Thyroid gland (tissue), 4 donors: Measurements from ENCODE around the gene GPR6. TPM values are rescaled to one million over a fixed set of nuclear protein-coding genes. Genes with fewer than 3 reads are reported as not detected.

ENCODE experiments used
- DNase-seq, 2 donors: peaks; one replicate each; pipeline ENCODE4 v3.0.0-alpha.2; 2019
- H3K27ac ChIP-seq, 3 donors: fragments of 200-600 bp; sonication (generic); 1 replicate in 2 of 3; 2 replicates in 1 of 3; pipeline ENCODE4 v1.5.1; 2016 to 2019; ENCODE audit warnings: mild to moderate bottlenecking in 1 of 3, moderate library complexity in 1 of 3
- H3K27me3 ChIP-seq: fragments of 200-600 bp; sonication (generic); one replicate; pipeline ENCODE4 v1.5.1; 2019
- H3K36me3 ChIP-seq, 2 donors: fragments of 200-600 bp; sonication (generic); one replicate each; pipeline ENCODE4 v1.5.1; 2016 to 2019
- H3K4me1 ChIP-seq, 2 donors: fragments of 200-600 bp; sonication (generic); one replicate each; pipeline ENCODE4 v1.5.1; 2017 to 2019
- H3K4me3 ChIP-seq, 3 donors: fragments of 200-600 bp; sonication (generic); replicated peaks in 1 of 3; 1 replicate in 2 of 3; 2 replicates in 1 of 3; pipeline ENCODE4 v1.5.1; 2016; ENCODE audit warnings: mild to moderate bottlenecking in 1 of 3
- H3K9me3 ChIP-seq: fragments of 200-600 bp; sonication (generic); one replicate; pipeline ENCODE4 v1.5.1; 2017
- CTCF ChIP-seq, 6 experiments: fragments of 200-600 bp in 3 of 6; fragments of 450-650 bp in 3 of 6; sonication (generic) in 3 of 6; IDR thresholded peaks; one replicate each; pipeline ENCODE4 v1.5.1; 2016 to 2019; ENCODE audit warnings: antibody characterized with exemption in 6 of 6, mild to moderate bottlenecking in 2 of 6, inconsistent platforms in 1 of 6, moderate library complexity in 1 of 6
- POLR2A ChIP-seq, 2 donors: fragments of 450-650 bp; IDR thresholded peaks; one replicate each; pipeline ENCODE4 v1.6.1; 2017; ENCODE audit warnings: antibody characterized with exemption in 2 of 2, mild to moderate bottlenecking in 2 of 2, moderate library complexity in 1 of 2
- WGBS, 2 donors: methylation state at CpG; one replicate each; pipeline ENCODE4 v1.1.5; 2017; 5-methylcytosine and 5-hydroxymethylcytosine counted together
- intact Hi-C: fragments of 100-400 bp; cut with DNase I; formaldehyde crosslinking; loops from one replicate; pipeline ENCODE4 v1.15.1; 2023
- total RNA-seq, 4 donors: library from RNA; depleted of rRNA; stranded (reverse); fragments of >200 nt; gene quantifications; one replicate each; pipeline ENCODE4 v1.2.3, GENCODE V29; 2016

Gene GPR6
- total RNA-seq, 4 donors from 2014 or later = not detected

- TF ChIP-seq POLR2A (IDR thresholded peaks at IDR 0.05) (no peak), CTCF (IDR thresholded peaks at IDR 0.05) (no peak)
- 30 to 40% methylated on average over 3 of the region's 3 CpGs for WGBS, 2 donors
Observed at GRCh38 chr6:109998159-109998785, 20.2 kb downstream of the GPR6 start.

GRCh38 chr6:109999740-110000139 is 21.6 kb downstream of the GPR6 start:
- TF ChIP-seq CTCF (IDR thresholded peaks at IDR 0.05) (no peak), POLR2A (IDR thresholded peaks at IDR 0.05) (no peak)
- no peak for DNase-seq
- intact Hi-C loops = no loop called here
- H3K27me3 ChIP-seq = no peaks in the 10 kb centered on the region
- no peak overlapping the region for H3K4me3 ChIP-seq
- no peaks in the 10 kb centered on the region for H3K4me1 ChIP-seq
- no peaks in the 10 kb centered on the region for H3K9me3 ChIP-seq
- H3K36me3 ChIP-seq = no peaks in the 10 kb centered on the region
- 85 to 87% methylated on average over 3 of the region's 3 CpGs for WGBS, 2 donors
- H3K27ac ChIP-seq = no peak overlapping the region

More at GRCh38 chr6:109998159-109998785, 20.2 kb downstream of the GPR6 start:
- no peak overlapping the region for H3K4me3 ChIP-seq
- H3K27ac ChIP-seq = no peak overlapping the region
- H3K36me3 ChIP-seq = no peaks in the 10 kb centered on the region
- intact Hi-C loops = no loop called here
- H3K9me3 ChIP-seq = no peaks in the 10 kb centered on the region
- H3K27me3 ChIP-seq = no peaks in the 10 kb centered on the region
- H3K4me1 ChIP-seq = no peaks in the 10 kb centered on the region
- no peak for DNase-seq

- Histone ChIP-seq H3K9me3 (no peaks in the 10 kb centered on the region), H3K4me1 (no peaks in the 10 kb centered on the region), H3K27ac (no peak overlapping the region), H3K4me3 (no peak overlapping the region), H3K27me3 (no peaks in the 10 kb centered on the region), H3K36me3 (no peaks in the 10 kb centered on the region)
- 70 to 77% methylated on average over 5 of the region's 5 CpGs for WGBS, 2 donors
- no peak for DNase-seq
- intact Hi-C loops = no loop called here
- TF ChIP-seq POLR2A (IDR thresholded peaks at IDR 0.05) (no peak), CTCF (IDR thresholded peaks at IDR 0.05) (no peak)
Observed at GRCh38 chr6:110002676-110003075, 24.6 kb downstream of the GPR6 start.

- no peaks in the 10 kb centered on the region for H3K27me3 ChIP-seq
- no peaks in the 10 kb centered on the region for H3K4me1 ChIP-seq
- no peak overlapping the region for H3K27ac ChIP-seq
- no peaks in the 10 kb centered on the region for H3K36me3 ChIP-seq
- intact Hi-C loops = no loop called here
- TF ChIP-seq POLR2A (IDR thresholded peaks at IDR 0.05) (no peak), CTCF (IDR thresholded peaks at IDR 0.05) (no peak)
- no peak overlapping the region for H3K4me3 ChIP-seq
- DNase-seq = no peak
- no peaks in the 10 kb centered on the region for H3K9me3 ChIP-seq
- 76 to 81% methylated on average over 6 of the region's 6 CpGs for WGBS, 2 donors
Observed at GRCh38 chr6:110013386-110013785, 35.3 kb downstream of the GPR6 start.

- Histone ChIP-seq H3K4me1 (no peaks in the 10 kb centered on the region), H3K27me3 (no peaks in the 10 kb centered on the region), H3K36me3 (no peaks in the 10 kb centered on the region), H3K9me3 (no peaks in the 10 kb centered on the region), H3K27ac (no peak overlapping the region), H3K4me3 (no peak overlapping the region)
- TF ChIP-seq CTCF (IDR thresholded peaks at IDR 0.05) = no peak
- TF ChIP-seq POLR2A (IDR thresholded peaks at IDR 0.05) = no peak
- 89 to 91% methylated on average over 9 of the region's 9 CpGs for WGBS, 2 donors
- intact Hi-C loops = no loop called here
- DNase-seq = no peak
Observed at GRCh38 chr6:110015206-110015605, 37.1 kb downstream of the GPR6 start.
